AG10803 (cell line): Measurements from ENCODE around the gene TJP3.

ENCODE experiments used
- DNase-seq: peaks from one replicate; pipeline ENCODE4 v3.0.0; 2010; ENCODE audit warnings: low read depth
- H3K4me3 ChIP-seq: 2 replicates; pipeline ENCODE4 v1.5.1; 2011; ENCODE audit warnings: mild to moderate bottlenecking, low read length, control low read depth
- CTCF ChIP-seq: conservative IDR thresholded peaks from 2 replicates; pipeline ENCODE4 v1.5.1; 2011; ENCODE audit warnings: mild to moderate bottlenecking, low read length, control low read depth, inconsistent platforms

The TJP3 gene

GRCh38 chr19:3710265-3710812, 2.2 kb downstream of the TJP3 start:
- TF ChIP-seq CTCF: no peak
- no peak overlapping the region for H3K4me3 ChIP-seq
- DNase-seq: peak; percentile 15

GRCh38 chr19:3712663-3713611, 4.8 kb downstream of the TJP3 start:
- DNase-seq: no peak
- TF ChIP-seq CTCF: no peak
- H3K4me3 ChIP-seq: no peak overlapping the region

GRCh38 chr19:3716147-3716668, 8.0 kb downstream of the TJP3 start:
- no peak overlapping the region for H3K4me3 ChIP-seq
- TF ChIP-seq CTCF: no peak
- no peak for DNase-seq

GRCh38 chr19:3719868-3720267, 11.7 kb downstream of the TJP3 start:
- no peak for DNase-seq
- no peak for TF ChIP-seq CTCF

GRCh38 chr19:3720349-3720917, 12.2 kb downstream of the TJP3 start:
- no peak for TF ChIP-seq CTCF
- no peak overlapping the region for H3K4me3 ChIP-seq
- DNase-seq: no peak

More at GRCh38 chr19:3719868-3720267, 11.7 kb downstream of the TJP3 start:
- H3K4me3 ChIP-seq: no peak overlapping the region

DNA sequence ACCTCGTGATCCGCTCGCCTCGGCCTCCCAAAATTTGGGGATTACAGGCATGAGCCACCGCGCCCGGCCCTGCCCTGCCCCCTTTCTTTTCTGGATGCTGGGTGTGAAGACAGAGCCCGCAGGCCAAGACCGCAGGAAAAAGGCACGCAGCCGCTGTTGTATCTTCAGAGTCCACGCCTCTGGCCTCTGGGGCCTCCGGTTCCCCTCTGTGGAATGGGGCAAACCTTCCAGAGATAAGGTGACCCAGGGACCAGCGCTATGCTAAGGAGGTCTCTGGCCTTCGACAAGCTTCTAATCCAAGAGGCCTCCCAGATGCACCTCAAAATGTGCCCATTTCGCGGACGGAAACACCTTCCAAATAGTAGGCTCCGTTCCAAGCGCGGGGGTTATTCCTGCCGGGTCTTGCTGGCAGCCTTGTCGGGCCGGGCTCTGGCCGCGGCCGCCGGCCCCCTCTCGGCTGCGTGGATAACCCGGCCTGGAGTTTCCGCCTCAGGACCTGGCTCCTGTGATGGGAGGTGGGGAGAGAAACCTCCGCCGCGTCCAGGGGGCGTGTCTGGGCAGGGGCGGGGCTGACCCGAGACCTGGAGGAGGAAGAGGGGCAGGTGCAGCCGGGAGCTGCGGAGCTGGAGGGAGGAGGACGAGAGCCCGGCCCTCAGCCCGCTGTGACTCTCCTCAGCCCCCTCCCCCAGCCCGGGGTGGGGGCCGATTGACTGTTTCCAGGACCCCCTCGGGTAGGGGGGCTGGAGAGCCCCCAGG, 13.1 kb downstream of the TJP3 start:
- DNase-seq: peak; percentile 74
- no peak for TF ChIP-seq CTCF
- H3K4me3 ChIP-seq: no peak overlapping the region
